GM19239 (cell line): ENCODE measurements around the gene RAD51B.

Experiments used
- DNase-seq: peaks from one replicate; pipeline ENCODE4 v3.0.0; 2011; ENCODE audit warnings: low spot score; ENCODE audit not compliant: insufficient read length
- FAIRE-seq: peaks from 2 replicates; lab custom pipeline; 2011; peaks lifted over from hg19 to GRCh38; lab: Jason Lieb, UNC

Gene RAD51B

DNA sequence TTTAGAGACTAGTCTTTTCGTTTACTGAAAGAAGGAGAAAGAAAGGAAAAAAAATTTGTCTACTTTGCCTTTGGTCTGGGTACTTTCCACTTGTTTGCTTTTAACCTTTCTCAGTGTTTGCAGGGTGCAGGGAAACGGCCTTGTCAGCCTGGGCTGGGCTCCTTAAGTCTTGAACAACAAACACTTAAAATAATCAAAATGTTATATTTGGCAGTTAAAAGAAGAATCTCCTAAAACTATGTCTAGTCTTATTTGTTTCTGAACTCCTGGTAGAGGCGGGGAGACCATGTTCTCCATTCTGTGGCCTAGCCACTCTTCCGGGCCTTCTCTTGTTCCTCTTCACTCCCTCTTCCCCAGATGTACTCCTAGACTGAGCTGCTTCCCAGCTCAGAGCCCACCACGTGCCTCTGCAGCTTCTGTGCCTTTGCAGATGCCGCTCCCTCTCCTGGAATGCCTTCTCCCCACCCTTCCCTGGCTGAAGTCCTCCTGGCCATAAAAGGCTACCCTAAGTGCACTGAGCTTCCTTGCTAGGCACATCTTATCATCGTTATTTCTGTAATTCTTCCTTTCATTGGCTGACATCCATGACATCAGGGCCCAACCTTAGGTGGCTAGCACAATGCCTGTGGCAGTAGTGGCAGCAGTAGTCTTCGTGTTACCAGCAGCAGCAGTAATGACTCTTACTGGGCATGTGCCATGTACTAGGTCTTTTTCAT lies 540.4 kb downstream of the RAD51B start:
- no peak for DNase-seq
- FAIRE-seq = peak; percentile 37

GRCh38 chr14:68361231-68361630 lies 541.7 kb downstream of the RAD51B start:
- FAIRE-seq (no peak), DNase-seq (no peak)

GRCh38 chr14:68362846-68363245 lies 543.3 kb downstream of the RAD51B start:
- FAIRE-seq (no peak), DNase-seq (no peak)

DNA sequence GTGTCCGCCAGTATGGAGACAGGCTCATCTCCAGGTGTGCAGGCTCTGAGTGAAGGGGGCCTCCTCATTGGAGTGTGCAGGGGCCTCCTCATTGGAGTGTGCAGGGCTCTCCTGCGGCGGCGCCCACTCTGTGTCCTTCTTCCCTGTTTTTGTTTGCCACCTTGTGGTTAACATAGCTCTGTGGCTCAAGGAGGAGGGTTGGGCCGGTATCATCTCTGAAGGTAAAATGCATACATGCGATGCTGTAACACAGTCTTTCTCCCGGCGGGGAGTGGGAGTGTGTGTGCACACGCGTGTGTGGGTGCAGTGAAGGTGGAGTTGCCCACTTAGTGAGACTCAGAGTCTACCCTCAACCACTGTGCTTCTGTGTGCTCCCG lies 543.9 kb downstream of the RAD51B start:
- no peak for DNase-seq
- no peak for FAIRE-seq

DNA sequence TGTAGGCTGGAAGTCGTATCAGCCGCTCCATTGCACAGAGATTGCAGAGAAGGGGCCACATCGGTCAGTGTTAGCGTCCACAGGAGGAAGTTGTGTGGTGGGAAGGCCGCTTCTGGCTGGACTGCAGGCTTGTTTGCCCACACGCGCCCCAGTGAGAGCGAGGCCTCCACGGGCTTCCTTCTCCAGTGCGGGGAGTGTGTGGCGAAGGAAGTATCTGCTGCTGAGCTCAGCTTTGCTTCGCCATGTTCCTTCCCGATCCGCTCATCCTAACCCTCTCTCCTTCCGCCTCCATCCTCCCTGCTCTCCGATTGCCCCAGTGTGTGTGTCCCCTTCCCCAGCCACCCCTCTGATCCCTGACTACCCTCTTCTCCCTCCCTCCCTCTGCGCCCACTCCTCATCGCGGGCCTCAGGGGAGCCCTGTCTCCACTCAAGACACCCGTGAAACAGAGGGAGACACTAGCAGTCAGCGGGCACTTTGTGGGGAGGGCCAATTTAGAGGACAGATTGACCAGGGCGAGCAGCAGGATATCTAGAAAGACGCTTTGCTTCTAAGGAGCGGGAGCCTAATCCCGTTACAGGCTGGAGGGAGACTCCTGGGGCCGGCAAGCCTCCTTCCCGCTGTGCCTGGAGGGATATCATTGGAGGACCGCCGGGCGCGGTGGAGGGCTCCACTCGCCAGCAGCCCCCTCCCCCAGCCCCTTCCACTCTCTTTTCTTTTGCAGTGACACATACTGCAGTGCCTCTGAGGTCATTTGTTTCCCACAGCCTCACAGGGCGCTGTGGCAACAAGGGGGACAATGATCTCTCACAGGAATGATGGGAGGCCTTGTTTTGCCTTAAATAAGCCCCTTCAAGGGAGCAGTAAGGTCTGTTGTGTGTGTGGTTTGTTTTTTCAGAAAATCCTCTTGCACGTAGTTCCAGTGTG lies 544.5 kb downstream of the RAD51B start:
- no peak for DNase-seq
- no peak for FAIRE-seq

GRCh38 chr14:68364792-68365192 lies 545.2 kb downstream of the RAD51B start:
- no peak for FAIRE-seq
- DNase-seq = no peak

- DNase-seq (no peak), FAIRE-seq (no peak)
Measured at GRCh38 chr14:68365228-68365627, 545.6 kb downstream of the RAD51B start.

DNA sequence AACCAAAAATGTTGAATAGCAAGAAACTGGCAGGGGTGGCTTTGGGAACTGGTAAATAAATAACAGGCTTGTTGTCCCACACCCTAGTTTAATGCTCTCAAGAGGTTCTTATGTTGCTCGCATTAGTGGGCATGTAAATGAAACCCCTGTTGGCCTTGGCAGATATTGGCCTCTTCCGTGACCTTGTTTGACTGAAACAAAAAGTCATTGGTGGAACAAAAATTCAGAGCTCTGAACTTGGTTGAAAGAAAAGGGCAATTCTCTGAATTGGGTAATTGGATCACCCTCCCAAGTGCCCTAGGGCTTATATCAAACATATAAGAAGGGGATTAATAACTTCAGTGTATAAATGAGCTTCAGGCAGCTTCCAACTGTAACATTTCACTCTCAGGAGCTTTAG lies 547.1 kb downstream of the RAD51B start:
- DNase-seq (no peak), FAIRE-seq (no peak)

DNA sequence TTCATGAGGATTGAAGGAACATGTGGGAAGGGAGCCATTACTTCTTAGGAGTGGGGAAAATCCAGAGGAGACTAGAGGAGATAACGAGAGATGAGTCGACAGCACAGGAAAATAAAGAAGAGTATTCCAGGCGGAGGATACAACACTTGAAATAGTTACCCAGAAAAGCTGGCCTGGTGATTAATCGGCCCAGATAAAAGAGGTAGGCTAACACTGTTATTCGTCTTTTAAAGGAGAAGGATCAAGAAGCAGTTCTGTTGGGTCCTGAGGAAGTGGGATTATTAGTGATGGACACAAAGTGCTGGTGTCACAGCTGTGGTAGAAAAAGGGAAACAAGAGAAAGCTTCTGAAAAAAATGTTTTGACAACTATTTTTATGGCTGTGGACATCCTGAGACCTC lies 548.0 kb downstream of the RAD51B start:
- peak; percentile 76 for FAIRE-seq
- no peak for DNase-seq

DNA sequence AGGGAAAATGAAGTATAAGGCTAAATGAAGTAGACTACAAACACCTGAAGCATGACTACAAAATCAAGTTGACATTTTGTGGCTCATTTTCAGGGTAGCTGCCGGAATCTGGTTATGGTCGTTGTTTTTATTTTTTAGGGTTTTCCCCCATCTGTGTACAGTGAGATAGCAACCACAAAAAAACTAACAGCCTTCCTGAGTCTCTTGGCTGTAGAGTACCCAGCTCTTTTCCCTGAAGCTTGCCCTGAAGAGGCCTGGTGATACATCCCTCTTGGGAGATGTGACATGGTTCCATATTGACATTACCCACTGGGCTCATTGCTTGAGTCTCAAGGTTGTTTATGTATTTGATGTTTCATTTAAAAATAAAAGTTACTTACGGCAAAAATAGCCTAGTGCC lies 549.3 kb downstream of the RAD51B start:
- FAIRE-seq (peak; percentile 96), DNase-seq (no peak)

- DNase-seq (no peak), FAIRE-seq (peak; percentile 95)
Measured at GRCh38 chr14:68369281-68370056, 549.9 kb downstream of the RAD51B start.

DNA sequence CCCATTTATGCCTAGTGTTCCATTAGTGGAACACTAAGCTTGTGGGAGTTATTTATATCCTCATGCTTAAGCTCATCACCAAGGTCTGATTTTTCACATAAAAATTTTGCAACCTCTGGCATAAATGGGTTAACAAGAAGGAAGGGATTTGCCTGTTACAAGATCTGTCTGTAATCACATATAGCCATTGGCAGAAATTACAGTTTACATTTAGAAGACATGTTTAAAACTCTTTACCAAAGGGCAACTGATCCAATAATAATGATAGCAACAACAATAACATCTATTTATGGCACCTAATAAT lies 550.4 kb downstream of the RAD51B start:
- DNase-seq = no peak
- no peak for FAIRE-seq

DNA sequence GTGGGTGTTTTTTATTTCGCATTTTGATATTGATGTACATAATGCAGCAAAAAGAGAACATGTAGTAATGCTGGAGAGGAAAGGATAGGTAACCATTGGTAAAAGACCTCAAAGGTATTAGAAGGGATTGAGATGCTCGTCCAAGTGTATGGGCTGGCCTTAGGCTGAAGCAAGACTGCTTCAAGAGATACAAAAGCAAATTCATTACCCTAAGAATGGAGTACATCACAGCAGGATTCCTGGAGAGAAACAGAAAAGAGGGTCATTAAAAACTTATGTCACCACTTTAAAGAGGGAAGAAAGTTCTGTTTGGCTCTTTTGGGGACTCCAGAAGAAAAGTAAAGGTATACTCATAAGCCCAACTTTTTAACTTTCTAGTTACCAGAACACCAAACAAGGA lies 552.8 kb downstream of the RAD51B start:
- no peak for DNase-seq
- FAIRE-seq = no peak

DNA sequence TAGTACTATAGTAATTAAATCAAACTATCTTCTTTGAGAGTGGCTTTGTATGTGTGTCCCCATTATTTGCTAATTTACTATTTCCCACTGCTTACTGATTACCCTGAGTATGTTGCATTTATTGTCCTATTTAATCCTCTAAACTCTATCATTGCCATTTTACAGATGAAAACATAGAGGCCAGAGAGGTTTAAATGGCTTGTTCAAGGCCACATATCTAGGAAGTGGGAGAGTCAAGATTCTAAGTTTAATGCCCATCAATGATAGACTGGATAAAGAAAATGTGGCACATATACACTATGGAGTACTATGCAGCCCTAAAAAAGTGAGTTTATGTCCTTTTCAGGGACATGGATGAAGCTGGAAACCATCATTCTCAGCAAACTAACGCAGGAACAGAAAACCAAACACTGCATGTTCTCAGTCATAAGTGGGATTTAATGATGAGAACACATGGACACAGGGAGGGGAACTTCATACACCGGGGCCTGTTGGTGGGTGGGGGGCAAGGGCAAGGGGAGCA lies 553.6 kb downstream of the RAD51B start:
- DNase-seq (no peak), FAIRE-seq (no peak)

DNA sequence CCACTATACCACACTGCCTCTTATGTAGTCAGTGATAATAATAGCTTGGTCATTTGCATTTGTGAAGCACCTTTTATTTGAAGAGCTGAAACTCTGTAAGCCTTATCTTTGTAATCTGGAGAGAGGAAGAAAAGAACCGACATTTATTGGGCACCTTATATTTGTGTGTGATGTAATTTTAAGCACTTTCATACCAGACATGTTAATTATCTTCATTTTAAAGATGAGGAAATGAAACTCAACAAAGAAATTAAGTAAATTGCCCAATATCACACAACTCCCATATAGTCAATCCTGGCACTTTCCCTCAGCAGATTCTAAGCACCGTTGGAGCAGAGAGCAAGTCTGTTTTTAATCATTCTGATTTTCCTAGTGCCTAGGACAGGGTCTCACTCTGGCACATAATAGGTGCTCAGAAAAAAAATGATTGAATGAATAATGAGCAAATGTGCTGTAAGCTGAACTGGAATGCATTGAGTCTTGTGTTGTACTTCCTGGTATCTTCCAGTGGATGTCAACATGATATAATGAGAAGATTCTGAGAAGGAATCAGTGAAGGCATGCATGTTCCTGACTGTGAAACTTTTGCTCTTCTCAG lies 554.4 kb downstream of the RAD51B start:
- FAIRE-seq = peak; percentile 79
- no peak for DNase-seq

DNA sequence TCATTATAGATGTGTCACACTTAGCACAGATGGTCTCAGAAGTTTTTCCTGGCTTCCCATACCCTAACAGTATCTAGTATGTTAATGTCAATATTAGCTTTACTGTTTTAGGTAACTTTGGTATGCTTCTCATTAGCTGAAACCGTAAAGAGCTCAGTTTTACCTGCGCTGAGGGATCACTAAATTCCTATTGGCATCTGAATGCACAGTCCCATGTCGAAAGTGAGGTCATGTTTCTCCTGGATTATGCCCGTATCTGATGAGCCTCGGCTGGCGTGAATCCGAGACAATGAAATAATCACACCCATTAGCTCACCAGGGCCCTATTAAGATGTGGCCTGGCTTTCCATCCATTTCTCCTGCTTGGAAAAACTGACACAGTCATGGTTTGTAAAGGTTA lies 555.1 kb downstream of the RAD51B start:
- DNase-seq = no peak
- no peak for FAIRE-seq

- DNase-seq = no peak
Measured at GRCh38 chr14:68375376-68375775, 555.8 kb downstream of the RAD51B start.

GRCh38 chr14:68376067-68376779 lies 556.6 kb downstream of the RAD51B start:
- FAIRE-seq (peak; percentile 39), DNase-seq (no peak)

More at GRCh38 chr14:68375376-68375775, 555.8 kb downstream of the RAD51B start:
- FAIRE-seq = no peak

GRCh38 chr14:68377006-68377405 lies 557.4 kb downstream of the RAD51B start:
- DNase-seq (no peak), FAIRE-seq (peak; percentile 42)

DNA sequence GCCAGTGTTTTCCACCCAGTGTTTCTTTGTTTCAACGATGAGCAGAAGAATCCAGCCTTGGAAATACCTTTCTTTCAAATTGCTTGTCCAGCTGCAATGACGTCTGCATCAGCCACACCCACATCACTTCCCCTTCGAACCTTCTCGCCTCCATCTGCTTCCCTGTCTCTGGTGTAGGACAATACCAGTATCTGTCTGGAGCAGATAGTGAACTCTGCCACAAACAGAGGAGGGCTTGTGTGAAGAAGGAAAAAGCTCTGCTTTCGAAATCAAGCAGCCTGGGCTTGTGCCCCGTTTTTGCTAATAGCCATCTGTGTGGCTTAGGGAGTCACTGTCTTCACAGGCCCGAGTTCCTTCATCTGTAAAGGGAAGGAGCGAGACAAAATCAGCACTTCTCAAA lies 557.9 kb downstream of the RAD51B start:
- peak; percentile 94 for FAIRE-seq

More for the DNA sequence above, 557.9 kb downstream of the RAD51B start:
- DNase-seq = no peak
